RWPE1 (cell line): ENCODE data around the gene PAEP.

Source experiments
- CTCF ChIA-PET: fragments of 350-600 bp; sonication (Branson Sonifier 250); formaldehyde crosslinking; extraction: SDS; loops from one replicate; lab custom pipeline; 2021; lab: Yijun Ruan, JAX
- POLR2A ChIA-PET: fragments of 400-600 bp; formaldehyde crosslinking; extraction: SDS; loops from one replicate; lab custom pipeline; 2020; ENCODE audit warnings: antibody characterized with exemption; ENCODE audit not compliant: low non-redundant PET; lab: Yijun Ruan, JAX
- DNase-seq: peaks from one replicate; pipeline ENCODE4 v3.0.0; 2012; ENCODE audit warnings: low spot score
- H3K27ac ChIP-seq: fragments of 450-650 bp; 2 replicates; pipeline ENCODE4 v1.5.1; 2017
- TF ChIP-seq, protein P1 (sequence below): fragments of 450-650 bp; conservative IDR thresholded peaks from 2 replicates; pipeline ENCODE4 v1.5.1; 2017; ENCODE audit warnings: low read depth, mild to moderate bottlenecking

PAEP gene

DNA sequence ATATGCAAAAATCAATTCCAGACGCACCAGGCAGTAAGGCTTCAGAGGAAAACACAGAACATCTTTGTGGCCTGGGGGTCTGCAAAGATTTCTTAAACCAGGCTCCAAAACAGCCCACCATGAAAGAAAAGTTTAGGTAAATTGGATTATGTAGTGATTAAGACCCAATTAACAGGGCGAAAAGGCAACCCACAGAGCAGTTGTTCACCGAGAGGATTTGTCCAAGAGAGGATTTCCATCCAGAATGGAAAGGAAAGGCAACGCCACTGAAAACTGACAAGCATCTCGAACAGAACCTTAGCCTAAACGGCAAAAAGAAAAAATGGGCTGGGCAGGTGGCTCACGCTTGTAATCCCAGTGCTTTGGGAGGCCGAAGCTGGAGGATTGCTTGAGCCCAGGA is 40.4 kb downstream of the PAEP start:
- ChIA-PET CTCF (interaction anchor here (0.7 to 1.0 kb wide), 4 partner anchors 10 to 665 kb away, joined by 3 to 4 read pairs (median 4); no protein-coding TSS in a partner anchor), POLR2A (no interaction called here)
- no peak for DNase-seq
- TF ChIP-seq, protein P1, sequence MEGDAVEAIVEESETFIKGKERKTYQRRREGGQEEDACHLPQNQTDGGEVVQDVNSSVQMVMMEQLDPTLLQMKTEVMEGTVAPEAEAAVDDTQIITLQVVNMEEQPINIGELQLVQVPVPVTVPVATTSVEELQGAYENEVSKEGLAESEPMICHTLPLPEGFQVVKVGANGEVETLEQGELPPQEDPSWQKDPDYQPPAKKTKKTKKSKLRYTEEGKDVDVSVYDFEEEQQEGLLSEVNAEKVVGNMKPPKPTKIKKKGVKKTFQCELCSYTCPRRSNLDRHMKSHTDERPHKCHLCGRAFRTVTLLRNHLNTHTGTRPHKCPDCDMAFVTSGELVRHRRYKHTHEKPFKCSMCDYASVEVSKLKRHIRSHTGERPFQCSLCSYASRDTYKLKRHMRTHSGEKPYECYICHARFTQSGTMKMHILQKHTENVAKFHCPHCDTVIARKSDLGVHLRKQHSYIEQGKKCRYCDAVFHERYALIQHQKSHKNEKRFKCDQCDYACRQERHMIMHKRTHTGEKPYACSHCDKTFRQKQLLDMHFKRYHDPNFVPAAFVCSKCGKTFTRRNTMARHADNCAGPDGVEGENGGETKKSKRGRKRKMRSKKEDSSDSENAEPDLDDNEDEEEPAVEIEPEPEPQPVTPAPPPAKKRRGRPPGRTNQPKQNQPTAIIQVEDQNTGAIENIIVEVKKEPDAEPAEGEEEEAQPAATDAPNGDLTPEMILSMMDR, result no peak
- no peak overlapping the region for H3K27ac ChIP-seq

DNA sequence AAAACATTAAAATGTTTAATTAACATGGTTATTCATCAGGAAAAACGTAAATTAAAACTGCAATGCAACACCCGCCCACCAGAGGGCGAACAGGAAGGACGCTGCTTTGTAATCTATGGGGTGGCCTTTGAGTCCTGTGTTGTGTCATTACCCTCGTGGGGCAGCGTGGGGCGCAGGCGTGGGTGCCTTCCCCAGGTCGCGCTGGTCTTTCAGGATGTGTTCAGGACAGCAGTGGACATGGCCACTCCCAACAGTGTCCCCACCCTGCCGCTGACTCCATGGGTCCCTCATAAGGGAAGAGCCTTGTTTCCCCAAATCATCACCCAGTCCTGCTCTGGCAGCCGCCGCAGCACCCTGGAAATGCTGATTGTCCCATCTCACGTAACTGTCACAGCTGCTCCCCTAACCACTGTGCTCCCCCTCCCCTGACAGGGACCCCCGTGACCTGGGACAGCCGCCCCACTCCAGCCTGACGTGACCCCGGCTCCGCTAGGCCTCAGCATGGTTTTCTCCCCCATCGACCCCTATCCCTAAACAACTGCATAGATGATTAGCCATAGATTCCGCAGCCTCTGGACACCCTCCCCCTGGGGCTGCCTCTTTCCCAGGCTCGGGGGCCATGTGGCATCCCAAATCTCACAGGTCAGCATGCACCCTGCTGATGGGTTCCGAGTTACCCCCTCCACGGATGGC is 41.4 kb downstream of the PAEP start:
- H3K27ac ChIP-seq, result no peak overlapping the region
- POLR2A ChIA-PET, result no interaction called here
- TF ChIP-seq, protein P1, result peak; percentile 98
- DNase-seq, result peak; percentile 70
- CTCF ChIA-PET, result interaction anchor here (0.6 to 2.0 kb wide), 19 partner anchors 9 to 1065 kb away, joined by 3 to 6 read pairs (median 4); a partner anchor contains a TSS

DNA sequence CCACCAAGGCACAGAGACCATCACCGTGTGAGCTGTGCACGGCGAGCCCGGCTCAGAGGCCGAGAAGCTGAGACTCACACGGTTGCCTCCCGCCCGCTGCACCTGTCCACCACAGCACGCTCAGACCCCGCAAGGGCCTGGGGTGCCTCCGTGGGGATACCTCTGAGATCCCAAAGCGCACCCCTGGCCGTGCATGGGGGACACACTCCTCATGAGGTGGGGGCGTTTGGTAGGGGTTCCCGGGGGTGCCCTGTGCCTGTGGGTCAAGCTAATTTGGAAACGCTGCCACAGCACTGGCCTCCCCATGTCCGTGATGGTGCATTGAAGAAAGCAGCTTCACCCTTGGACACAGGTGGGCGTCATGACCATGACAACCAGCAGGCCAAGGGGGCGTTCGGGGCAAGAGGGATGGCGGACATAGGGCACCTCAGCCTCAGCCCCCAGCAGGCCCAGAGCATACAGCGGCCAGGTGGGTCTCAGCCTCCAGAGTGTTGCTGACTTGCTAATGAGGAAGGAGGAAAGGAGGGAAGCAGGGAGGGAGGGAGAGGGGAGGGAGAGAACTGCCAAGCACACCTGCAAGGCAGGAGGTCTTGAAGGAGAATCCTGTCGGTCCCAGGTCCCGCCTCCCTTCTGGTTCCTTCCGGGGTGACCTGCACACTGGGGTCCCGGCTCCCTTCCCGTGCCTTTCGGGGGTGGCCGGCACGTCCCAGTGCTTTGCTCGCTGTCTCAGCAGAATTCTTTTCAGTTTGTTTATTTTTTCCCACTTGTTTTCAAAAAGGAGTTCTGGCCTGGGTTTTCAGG is 43.1 kb downstream of the PAEP start:
- CTCF ChIA-PET, result interaction anchor here (0.6 to 2.0 kb wide), 8 partner anchors 12 to 1257 kb away, joined by 3 to 7 read pairs (median 4); no protein-coding TSS in a partner anchor
- H3K27ac ChIP-seq, result no peak overlapping the region
- TF ChIP-seq, protein P1, result no peak
- POLR2A ChIA-PET, result no interaction called here
- no peak for DNase-seq

DNA sequence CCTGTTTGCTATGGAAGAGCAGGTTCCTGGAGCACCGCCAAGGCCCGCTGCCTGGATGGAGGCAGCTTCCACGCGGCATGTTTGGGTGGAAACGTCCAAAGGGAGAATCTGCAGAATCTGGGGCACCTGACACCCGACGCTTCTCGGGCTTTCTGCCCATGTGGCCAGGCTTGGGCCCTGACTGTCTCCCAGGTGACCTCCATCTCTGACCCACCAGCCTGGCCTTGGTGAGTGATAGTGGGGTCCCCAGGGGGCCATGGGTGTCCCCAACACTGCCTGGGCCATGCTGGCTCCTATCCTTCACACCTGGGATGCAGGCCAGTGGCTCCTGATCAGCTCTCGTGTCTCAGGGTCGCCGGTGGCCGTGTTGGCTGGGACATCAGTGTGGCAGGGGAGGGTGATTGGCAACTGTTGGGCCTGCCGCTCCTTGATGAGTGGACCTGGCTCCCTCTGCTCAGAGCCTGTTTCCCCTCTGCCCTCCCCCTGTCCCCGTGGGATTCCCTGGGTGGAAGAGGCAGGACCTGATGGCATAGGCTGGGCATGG is 43.8 kb downstream of the PAEP start:
- no peak for DNase-seq
- POLR2A ChIA-PET, result no interaction called here
- TF ChIP-seq, protein P1, result no peak
- CTCF ChIA-PET, result interaction anchor here (0.6 to 2.0 kb wide), 6 partner anchors 11 to 1257 kb away, joined by 3 to 7 read pairs (median 4); no protein-coding TSS in a partner anchor
- no peak overlapping the region for H3K27ac ChIP-seq

DNA sequence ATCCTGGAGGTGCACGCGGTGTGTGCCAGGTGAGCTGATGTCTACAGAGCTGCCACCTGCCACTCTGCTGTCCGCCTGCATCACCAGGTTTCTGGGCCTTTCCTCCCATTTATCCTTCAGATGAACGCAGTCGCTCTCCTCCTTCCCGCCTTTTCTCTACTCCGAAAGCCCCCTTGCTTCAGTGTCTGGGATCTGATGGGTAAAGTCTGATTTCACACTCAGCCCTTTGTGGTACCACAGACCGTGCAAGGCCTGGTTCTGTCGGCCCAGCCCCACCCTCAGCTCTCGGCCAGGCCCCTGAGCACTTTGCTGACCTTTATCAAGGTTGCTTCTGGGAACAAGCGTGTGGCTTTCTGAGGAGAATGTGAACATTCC is 45.3 kb downstream of the PAEP start:
- DNase-seq, result no peak
- TF ChIP-seq, protein P1, result no peak
- no peak overlapping the region for H3K27ac ChIP-seq
- ChIA-PET POLR2A (no interaction called here), CTCF (interaction anchor here (0.9 kb wide), 1 partner anchor 190 kb away, joined by 4 read pairs; no protein-coding TSS in a partner anchor)
